Activated CD4-positive, alpha-beta T cell treated with anti-CD3 and anti-CD28 coated beads for 36 hours (primary cell): Measurements from ENCODE around the gene SZT2. TPM values are rescaled to one million over a fixed set of nuclear protein-coding genes. Genes with fewer than 3 reads are reported as not detected.

ENCODE experiments used
- ATAC-seq: fragments of 200-7000 bp; cut with Tn5 transposase; one replicate; pipeline ENCODE4 v1.10.0; 2021; ENCODE audit warnings: mild to moderate bottlenecking, moderate library complexity
- CTCF ChIA-PET: fragments of 350-600 bp; sonication (Branson Sonifier 250); formaldehyde crosslinking; loops from one replicate; lab custom pipeline; 2021; ENCODE audit warnings: antibody characterized with exemption; lab: Charles Lee
- POLR2A ChIA-PET: fragments of 350-600 bp; sonication (Branson Sonifier 250); formaldehyde crosslinking; loops from one replicate; lab custom pipeline; 2021; ENCODE audit warnings: antibody characterized with exemption, inconsistent platforms; lab: Charles Lee
- DNase-seq: peaks from one replicate; pipeline ENCODE4 v3.0.0-alpha.2; 2020
- H3K27ac Mint-ChIP-seq: one replicate; pipeline ENCODE4 v1.8.0; 2021; ENCODE audit warnings: mixed read lengths
- H3K27me3 Mint-ChIP-seq: one replicate; pipeline ENCODE4 v1.8.0; 2021; ENCODE audit warnings: mixed read lengths
- H3K36me3 Mint-ChIP-seq: one replicate; pipeline ENCODE4 v1.8.0; 2021; ENCODE audit warnings: low read depth, mixed read lengths
- H3K4me1 Mint-ChIP-seq: one replicate; pipeline ENCODE4 v1.8.0; 2021; ENCODE audit warnings: mixed read lengths
- H3K4me3 Mint-ChIP-seq: one replicate; pipeline ENCODE4 v1.8.0; 2021; ENCODE audit warnings: mild to moderate bottlenecking, moderate library complexity, mixed read lengths
- H3K9me3 Mint-ChIP-seq: one replicate; pipeline ENCODE4 v1.8.0; 2021; ENCODE audit warnings: low read depth, mixed read lengths
- intact Hi-C, 2 experiments: fragments of 100-400 bp; cut with DNase I in 1 of 2; cut with micrococcal nuclease in 1 of 2; formaldehyde crosslinking; loops; one replicate each; pipeline versions ENCODE4 v1.14.2 to v1.15.1; 2022 to 2024; cut with DNase I, micrococcal nuclease
- total RNA-seq, 2 experiments: library from RNA; stranded (reverse); gene quantifications; one replicate each; pipeline ENCODE4 v1.2.3, GENCODE V29; 2021

The SZT2 gene
- 10 to 100 TPM; 33.6 to 36.3 TPM for total RNA-seq

- no peaks in the 10 kb centered on the region for H3K27me3 Mint-ChIP-seq
- peak within 1 kb of the TSS; percentile 97 for H3K27ac Mint-ChIP-seq
- DNase-seq: peak; percentile 94
- peaks cover 23% of the 10 kb centered on the region for H3K36me3 Mint-ChIP-seq
- peak within 1 kb of the TSS; percentile 99 for H3K4me3 Mint-ChIP-seq
- H3K9me3 Mint-ChIP-seq: no peaks in the 10 kb centered on the region
- ChIA-PET POLR2A (interaction anchor here (0.7 to 1.0 kb wide), 3 partner anchors 17 to 22 kb away, joined by 3 read pairs; partner anchors contain the start of gene ELOVL1), CTCF (interaction anchor here (0.6 to 2.2 kb wide), 9 partner anchors 13 to 461 kb away, joined by 3 to 8 read pairs (median 3); partner anchors contain the start of genes CFAP57 and EBNA1BP2)
- ATAC-seq: peak; percentile 93
- peaks cover 39% of the 10 kb centered on the region for H3K4me1 Mint-ChIP-seq
- intact Hi-C loops: loop anchor here (1.0 to 10.0 kb wide), 8 partner anchors 21 to 935 kb away; partner anchors contain the start of genes CDC20 (in 2 of the 2), ELOVL1 (in 2 of the 2), ATP6V0B (in 1 of the 2) and CFAP57 (in 1 of the 2)
These were observed at the start of gene SZT2, which contains the start of gene MED8 for GRCh38 chr1:43389326-43390313. SZT2 (plus strand) TSS chr1:43389899; CDS start chr1:43389969, 70 bp downstream. MED8 (minus strand) TSS chr1:43389800; CDS start chr1:43389764, 36 bp downstream.

GRCh38 chr1:43340559-43340958 lies 49.1 kb upstream of the SZT2 start:
- POLR2A ChIA-PET: no interaction called here
- ATAC-seq (no peak), DNase-seq (no peak)
- Mint-ChIP-seq H3K4me3 (no peak overlapping the region), H3K36me3 (no peaks in the 10 kb centered on the region), H3K27me3 (no peaks in the 10 kb centered on the region), H3K9me3 (no peaks in the 10 kb centered on the region), H3K4me1 (peaks cover 3% of the 10 kb centered on the region), H3K27ac (no peak overlapping the region)
- intact Hi-C loops: no loop called here
- CTCF ChIA-PET: interaction anchor here (0.8 to 1.0 kb wide), 3 partner anchors 28 to 574 kb away, joined by 3 read pairs; no protein-coding TSS in a partner anchor

GRCh38 chr1:43344267-43344850 lies 45.3 kb upstream of the SZT2 start:
- no peak for DNase-seq
- no peak overlapping the region for H3K27ac Mint-ChIP-seq
- H3K4me1 Mint-ChIP-seq: peaks cover 12% of the 10 kb centered on the region
- intact Hi-C loops: no loop called here
- ChIA-PET CTCF (interaction anchor here (0.6 to 1.6 kb wide), 2 partner anchors 13 to 145 kb away, joined by 4 read pairs; no protein-coding TSS in a partner anchor), POLR2A (no interaction called here)
- H3K9me3 Mint-ChIP-seq: no peaks in the 10 kb centered on the region
- no peaks in the 10 kb centered on the region for H3K36me3 Mint-ChIP-seq
- H3K27me3 Mint-ChIP-seq: no peaks in the 10 kb centered on the region
- ATAC-seq: no peak
- H3K4me3 Mint-ChIP-seq: no peak overlapping the region

- CTCF ChIA-PET: no interaction called here
- no peak overlapping the region for H3K4me3 Mint-ChIP-seq
- ATAC-seq (no peak), DNase-seq (no peak)
- H3K9me3 Mint-ChIP-seq: no peaks in the 10 kb centered on the region
- H3K4me1 Mint-ChIP-seq: peaks cover 19% of the 10 kb centered on the region
- H3K27ac Mint-ChIP-seq: no peak overlapping the region
- no peaks in the 10 kb centered on the region for H3K36me3 Mint-ChIP-seq
- intact Hi-C loops: no loop called here
- POLR2A ChIA-PET: no interaction called here
- no peaks in the 10 kb centered on the region for H3K27me3 Mint-ChIP-seq
These were observed 44.6 kb upstream of the SZT2 start for GRCh38 chr1:43345120-43345519.

- CTCF ChIA-PET: interaction anchor here (1.0 kb wide), 2 partner anchors 23 to 26 kb away, joined by 3 to 5 read pairs; no protein-coding TSS in a partner anchor
- intact Hi-C loops: no loop called here
- no peaks in the 10 kb centered on the region for H3K36me3 Mint-ChIP-seq
- H3K27me3 Mint-ChIP-seq: no peaks in the 10 kb centered on the region
- POLR2A ChIA-PET: no interaction called here
- H3K4me1 Mint-ChIP-seq: peaks cover 19% of the 10 kb centered on the region
- H3K4me3 Mint-ChIP-seq: no peak overlapping the region
- ATAC-seq: no peak
- no peaks in the 10 kb centered on the region for H3K9me3 Mint-ChIP-seq
- no peak for DNase-seq
- H3K27ac Mint-ChIP-seq: no peak overlapping the region
These were observed 43.1 kb upstream of the SZT2 start for GRCh38 chr1:43346636-43347035.

- H3K36me3 Mint-ChIP-seq: no peaks in the 10 kb centered on the region
- no peaks in the 10 kb centered on the region for H3K9me3 Mint-ChIP-seq
- DNase-seq (no peak), ATAC-seq (no peak)
- intact Hi-C loops: loop anchor here in 1 of 2 experiments (2.0 kb wide), 1 partner anchor 42 kb away; no protein-coding TSS in a partner anchor
- POLR2A ChIA-PET: no interaction called here
- CTCF ChIA-PET: interaction anchor here (0.6 kb wide), 1 partner anchor 404 kb away, joined by 3 read pairs; no protein-coding TSS in a partner anchor
- H3K27me3 Mint-ChIP-seq: no peaks in the 10 kb centered on the region
- peaks cover 19% of the 10 kb centered on the region for H3K4me1 Mint-ChIP-seq
- H3K4me3 Mint-ChIP-seq: peak overlapping the region; percentile 71
- peak overlapping the region; percentile 22 for H3K27ac Mint-ChIP-seq
These were observed 41.3 kb upstream of the SZT2 start for GRCh38 chr1:43348343-43348808.

- CTCF ChIA-PET: interaction anchor here (0.6 kb wide), 1 partner anchor 405 kb away, joined by 3 read pairs; no protein-coding TSS in a partner anchor
- H3K4me1 Mint-ChIP-seq: peaks cover 19% of the 10 kb centered on the region
- peak overlapping the region; percentile 71 for H3K4me3 Mint-ChIP-seq
- H3K27me3 Mint-ChIP-seq: no peaks in the 10 kb centered on the region
- H3K9me3 Mint-ChIP-seq: no peaks in the 10 kb centered on the region
- DNase-seq: peak; percentile 89
- intact Hi-C loops: loop anchor here (1.0 to 2.0 kb wide), 6 partner anchors 9 to 177 kb away; partner anchors contain the start of genes CDC20 (in 2 of the 2), CFAP57 (in 1 of the 2), EBNA1BP2 (in 1 of the 2) and ELOVL1 (in 1 of the 2)
- POLR2A ChIA-PET: no interaction called here
- peak overlapping the region; percentile 72 for H3K27ac Mint-ChIP-seq
- no peaks in the 10 kb centered on the region for H3K36me3 Mint-ChIP-seq
- peak; percentile 89 for ATAC-seq
These were observed 40.7 kb upstream of the SZT2 start for GRCh38 chr1:43348809-43349593.

- ChIA-PET POLR2A (no interaction called here), CTCF (no interaction called here)
- H3K36me3 Mint-ChIP-seq: no peaks in the 10 kb centered on the region
- DNase-seq (no peak), ATAC-seq (no peak)
- H3K27me3 Mint-ChIP-seq: no peaks in the 10 kb centered on the region
- H3K4me1 Mint-ChIP-seq: peaks cover 19% of the 10 kb centered on the region
- peak overlapping the region; percentile 72 for H3K27ac Mint-ChIP-seq
- peak overlapping the region; percentile 71 for H3K4me3 Mint-ChIP-seq
- no peaks in the 10 kb centered on the region for H3K9me3 Mint-ChIP-seq
- intact Hi-C loops: loop anchor here (1.0 to 2.0 kb wide), 6 partner anchors 9 to 177 kb away; partner anchors contain the start of genes CDC20 (in 2 of the 2), CFAP57 (in 1 of the 2), EBNA1BP2 (in 1 of the 2) and ELOVL1 (in 1 of the 2)
These were observed 39.9 kb upstream of the SZT2 start for GRCh38 chr1:43349594-43350306.

- Mint-ChIP-seq H3K27ac (no peak overlapping the region), H3K27me3 (no peaks in the 10 kb centered on the region), H3K9me3 (no peaks in the 10 kb centered on the region), H3K4me1 (peaks cover 16% of the 10 kb centered on the region), H3K36me3 (peaks cover 3% of the 10 kb centered on the region), H3K4me3 (no peak overlapping the region)
- POLR2A ChIA-PET: no interaction called here
- CTCF ChIA-PET: no interaction called here
- DNase-seq (no peak), ATAC-seq (no peak)
- intact Hi-C loops: no loop called here
These were observed 38.7 kb upstream of the SZT2 start for GRCh38 chr1:43350976-43351375.
